H1 (cell line): ENCODE measurements around the gene ACVRL1. TPM values are rescaled to one million over a fixed set of nuclear protein-coding genes. Genes with fewer than 3 reads are reported as not detected.
A peak's percentile ranks its signal among the peaks of the same experiment; 100 is the strongest.

Experiments
- CTCF ChIA-PET: fragments of 300-600 bp; sonication (Branson Sonifier 250); formaldehyde crosslinking; loops from one replicate; lab custom pipeline; 2021; ENCODE audit not compliant: partially characterized antibody; lab: Charles Lee
- POLR2A ChIA-PET: fragments of 300-600 bp; sonication (Branson Sonifier 250); formaldehyde crosslinking; loops from one replicate; lab custom pipeline; 2021; ENCODE audit warnings: inconsistent platforms; ENCODE audit not compliant: partially characterized antibody; lab: Charles Lee
- DNase-seq, 2 experiments: peaks; one replicate each; pipeline versions ENCODE4 v3.0.0 to v3.0.0-alpha.2; 2010 to 2022; ENCODE audit warnings: low spot score in 2 of 2, low read depth in 1 of 2, mixed read lengths in 1 of 2
- FAIRE-seq: peaks from 2 replicates; lab custom pipeline; 2011; peaks lifted over from hg19 to GRCh38; lab: Jason Lieb, UNC
- H2AFZ ChIP-seq: 2 replicates; pipeline ENCODE4 v1.8.1; 2012; ENCODE audit warnings: low read length, inconsistent platforms
- H2AK5ac ChIP-seq: 2 replicates; pipeline ENCODE4 v1.6.1; 2013; ENCODE audit warnings: low read depth, low read length
- H2BK120ac ChIP-seq: replicated peaks from 2 replicates; pipeline ENCODE3; 2013; ENCODE audit warnings: low read depth, low read length, inconsistent platforms
- H2BK12ac ChIP-seq: 2 replicates; pipeline ENCODE4 v1.6.1; 2013; ENCODE audit warnings: low read depth, low read length
- H2BK15ac ChIP-seq: 2 replicates; pipeline ENCODE4 v1.6.1; 2013; ENCODE audit warnings: low read length
- H2BK20ac ChIP-seq: 2 replicates; pipeline ENCODE4 v1.6.1; 2013; ENCODE audit warnings: low read length
- H2BK5ac ChIP-seq: 2 replicates; pipeline ENCODE4 v1.6.1; 2013; ENCODE audit warnings: low read depth, low read length
- H3K14ac ChIP-seq: 2 replicates; pipeline ENCODE4 v1.6.1; 2013; ENCODE audit warnings: inconsistent platforms; ENCODE audit not compliant: insufficient read length
- H3K18ac ChIP-seq: 2 replicates; pipeline ENCODE4 v1.6.1; 2013; ENCODE audit warnings: low read length; ENCODE audit errors: extremely low read depth
- H3K23ac ChIP-seq: 2 replicates; pipeline ENCODE4 v1.6.1; 2013; ENCODE audit warnings: inconsistent platforms; ENCODE audit not compliant: insufficient read length
- H3K23me2 ChIP-seq: 2 replicates; pipeline ENCODE4 v1.6.1; 2013; ENCODE audit warnings: low read depth, low read length
- H3K27ac ChIP-seq: 2 replicates; pipeline ENCODE4 v1.6.1; 2011; ENCODE audit warnings: low read depth, low read length, inconsistent platforms
- H3K27me3 ChIP-seq, 4 experiments: replicated peaks in 1 of 4; 1 replicate in 1 of 4; 2 replicates in 3 of 4; pipeline versions ENCODE4 v1.6.1 to v1.8.1; 2011 to 2013; ENCODE audit warnings: low read length in 3 of 4, mild to moderate bottlenecking in 3 of 4, inconsistent platforms in 2 of 4, mixed read lengths in 2 of 4, moderate library complexity in 1 of 4; ENCODE audit not compliant: control insufficient read depth in 3 of 4, insufficient read depth in 3 of 4; ENCODE audit errors: extremely low read depth in 1 of 4
- H3K36me3 ChIP-seq, 4 experiments: 2 replicates each; pipeline versions ENCODE4 v1.6.1 to v1.8.1; 2011 to 2013; ENCODE audit warnings: mild to moderate bottlenecking in 4 of 4, low read length in 3 of 4, moderate library complexity in 2 of 4, control low read depth in 1 of 4, inconsistent platforms in 1 of 4; ENCODE audit not compliant: insufficient read depth in 4 of 4, control insufficient read depth in 2 of 4
- H3K4ac ChIP-seq: replicated peaks from 2 replicates; pipeline ENCODE3; 2013; ENCODE audit warnings: low read length, low read depth, mixed read lengths, inconsistent platforms; ENCODE audit not compliant: insufficient read length
- H3K4me1 ChIP-seq, 4 experiments: replicated peaks in 1 of 4; 1 replicate in 1 of 4; 2 replicates in 3 of 4; pipeline versions ENCODE4 v1.6.1 to v1.8.1; 2011 to 2013; ENCODE audit warnings: low read length in 3 of 4, inconsistent platforms in 2 of 4, mixed read lengths in 1 of 4; ENCODE audit not compliant: insufficient read depth in 4 of 4, control insufficient read depth in 3 of 4
- H3K4me2 ChIP-seq, 2 experiments: 2 replicates each; pipeline versions ENCODE4 v1.6.1 to v1.8.1; 2011 to 2013; ENCODE audit warnings: low read depth in 2 of 2, low read length in 2 of 2, control low read depth in 1 of 2, inconsistent platforms in 1 of 2, mild to moderate bottlenecking in 1 of 2; ENCODE audit not compliant: insufficient read depth in 1 of 2
- H3K4me3 ChIP-seq, 4 experiments: fragments of 200-600, 300-600 bp in 1 of 4; sonication (generic), shearing (Covaris generic), sonication (Bioruptor Twin) in 1 of 4; 2 replicates each; pipeline versions ENCODE4 v1.5.1 to v1.8.1; 2011 to 2016; ENCODE audit warnings: low read length in 4 of 4, low read depth in 3 of 4, control low read depth in 2 of 4, inconsistent platforms in 2 of 4, mild to moderate bottlenecking in 2 of 4, mixed read lengths in 1 of 4, moderate library complexity in 1 of 4; ENCODE audit not compliant: insufficient read depth in 2 of 4; ENCODE audit errors: extremely low read depth in 1 of 4
- H3K56ac ChIP-seq: replicated peaks from 2 replicates; pipeline ENCODE3; 2013; ENCODE audit warnings: low read depth, mild to moderate bottlenecking, mixed read lengths, low read length, inconsistent platforms; ENCODE audit not compliant: insufficient read length
- H3K79me1 ChIP-seq: 2 replicates; pipeline ENCODE4 v1.6.1; 2013; ENCODE audit warnings: low read depth, low read length, control low read depth
- H3K79me2 ChIP-seq, 2 experiments: 2 replicates each; pipeline versions ENCODE4 v1.6.1 to v1.8.1; 2012 to 2013; ENCODE audit warnings: low read length in 2 of 2, mild to moderate bottlenecking in 2 of 2, inconsistent platforms in 1 of 2; ENCODE audit not compliant: insufficient read depth in 2 of 2, control insufficient read depth in 1 of 2
- H3K9ac ChIP-seq, 4 experiments: replicated peaks in 1 of 4; 1 replicate in 1 of 4; 2 replicates in 3 of 4; pipeline versions ENCODE4 v1.6.1 to v1.8.1; 2011 to 2013; ENCODE audit warnings: low read depth in 3 of 4, low read length in 3 of 4, control low read depth in 2 of 4, mild to moderate bottlenecking in 2 of 4, moderate library complexity in 2 of 4, inconsistent platforms in 1 of 4; ENCODE audit errors: extremely low read depth in 1 of 4
- H3K9me3 ChIP-seq, 2 experiments: 2 replicates each; pipeline versions ENCODE4 v1.6.1 to v1.8.1; 2012 to 2013; ENCODE audit warnings: mild to moderate bottlenecking in 2 of 2, moderate library complexity in 2 of 2, control low read depth in 1 of 2, inconsistent platforms in 1 of 2, low read depth in 1 of 2, low read length in 1 of 2, mixed read lengths in 1 of 2; ENCODE audit not compliant: insufficient read depth in 2 of 2
- H4K20me1 ChIP-seq, 2 experiments: replicated peaks in 1 of 2; 2 replicates each; pipeline versions ENCODE3 to v1.8.1; 2011 to 2013; ENCODE audit warnings: inconsistent platforms in 2 of 2, low read length in 2 of 2, mild to moderate bottlenecking in 1 of 2; ENCODE audit not compliant: insufficient read depth in 2 of 2, control insufficient read depth in 1 of 2
- H4K5ac ChIP-seq: 2 replicates; pipeline ENCODE4 v1.6.1; 2013; ENCODE audit warnings: low read length, low read depth, mixed read lengths, inconsistent platforms; ENCODE audit not compliant: insufficient read length
- H4K8ac ChIP-seq: 2 replicates; pipeline ENCODE4 v1.8.0; 2013; ENCODE audit warnings: mild to moderate bottlenecking, moderate library complexity, low read length, inconsistent platforms; ENCODE audit not compliant: insufficient read depth; ENCODE audit errors: extremely low read depth
- H4K91ac ChIP-seq: replicated peaks from 2 replicates; pipeline ENCODE3; 2013; ENCODE audit warnings: low read length, mixed read lengths, inconsistent platforms; ENCODE audit not compliant: insufficient read length
- GTF2F1 ChIP-seq: IDR thresholded peaks from 2 replicates; pipeline ENCODE4 v1.6.1; 2012; ENCODE audit warnings: low read depth, low read length, improper control_type of control experiment, borderline replicate concordance
- HDAC2 ChIP-seq, 2 experiments: fragments of 300-600 bp in 1 of 2; sonication (generic) in 1 of 2; IDR thresholded peaks; 2 replicates each; pipeline ENCODE4 v1.6.1; 2011 to 2012; ENCODE audit warnings: low read depth in 2 of 2, low read length in 2 of 2, mild to moderate bottlenecking in 2 of 2, moderate library complexity in 2 of 2, borderline replicate concordance in 1 of 2, inconsistent platforms in 1 of 2
- MAFK ChIP-seq: IDR thresholded peaks from 2 replicates; pipeline ENCODE4 v1.6.1; 2012; ENCODE audit warnings: low read depth, mild to moderate bottlenecking, improper control_type of control experiment, low read length
- RAD21 ChIP-seq, 2 experiments: IDR thresholded peaks in 1 of 2; conservative IDR thresholded peaks in 1 of 2; 2 replicates each; pipeline ENCODE4 v1.6.1; 2011; ENCODE audit warnings: low read depth in 2 of 2, low read length in 2 of 2, improper control_type of control experiment in 1 of 2, inconsistent platforms in 1 of 2, mild to moderate bottlenecking in 1 of 2, moderate library complexity in 1 of 2
- YY1 ChIP-seq: IDR thresholded peaks from 2 replicates; pipeline ENCODE4 v1.6.1; 2011; ENCODE audit warnings: low read depth, mild to moderate bottlenecking, low read length
- WGBS, 2 experiments: shearing (Covaris generic) in 1 of 2; methylation state at CpG; one replicate each; pipeline versions ENCODE4 v1.1.6 to v1.1.7; 2013 to 2015; ENCODE audit warnings: low lambda C conversion rate in 2 of 2, mixed read lengths in 2 of 2, inconsistent platforms in 1 of 2, low coverage in 1 of 2, missing lambda C conversion rate in 1 of 2; ENCODE audit not compliant: insufficient replicate concordance in 2 of 2, insufficient coverage in 1 of 2, insufficient read length in 1 of 2; ENCODE audit errors: extremely low coverage in 1 of 2, missing lambda C conversion rate in 1 of 2; 5-methylcytosine and 5-hydroxymethylcytosine counted together
- polyA plus RNA-seq, 7 experiments: library from polyadenylated mRNA; depleted of rRNA in 3 of 7; stranded (reverse) in 5 of 7; unstranded in 2 of 7; fragments of >200 nt in 5 of 7; fragments of 200-250 nt in 2 of 7; gene quantifications; 1 replicate in 5 of 7; 2 replicates in 1 of 7; 4 replicates in 1 of 7; pipeline versions ENCODE4 v1.2.1 to v1.2.3, GENCODE V29; 2011 to 2013; ENCODE audit warnings: missing spikeins in 2 of 7, mixed read lengths in 2 of 7
- total RNA-seq: library from RNA; stranded (reverse); fragmentation: NEBNext Ultra II Directional; extraction: Animal tissue kit (Norgen Biotek cat#: 25700); gene quantifications from 2 replicates; pipeline ENCODE4 v1.2.1, GENCODE V29; 2021
- TF ChIP-seq, protein P1 (sequence below), 3 experiments: IDR thresholded peaks; 1 replicate in 2 of 3; 2 replicates in 1 of 3; pipeline versions ENCODE4 v1.5.1 to v1.6.1; 2011; ENCODE audit warnings: low read length in 3 of 3, mild to moderate bottlenecking in 3 of 3, inconsistent platforms in 2 of 3, low read depth in 1 of 3, moderate library complexity in 1 of 3; ENCODE audit not compliant: insufficient read depth in 1 of 3; ENCODE audit errors: control extremely low read depth in 1 of 3

ACVRL1 gene
- total and polyA plus RNA-seq, 2 of the 8 experiments (the other 6 are each of a cell fraction or from before 2014, with no cell fraction given): 0.09 to 0.35 TPM

DNA sequence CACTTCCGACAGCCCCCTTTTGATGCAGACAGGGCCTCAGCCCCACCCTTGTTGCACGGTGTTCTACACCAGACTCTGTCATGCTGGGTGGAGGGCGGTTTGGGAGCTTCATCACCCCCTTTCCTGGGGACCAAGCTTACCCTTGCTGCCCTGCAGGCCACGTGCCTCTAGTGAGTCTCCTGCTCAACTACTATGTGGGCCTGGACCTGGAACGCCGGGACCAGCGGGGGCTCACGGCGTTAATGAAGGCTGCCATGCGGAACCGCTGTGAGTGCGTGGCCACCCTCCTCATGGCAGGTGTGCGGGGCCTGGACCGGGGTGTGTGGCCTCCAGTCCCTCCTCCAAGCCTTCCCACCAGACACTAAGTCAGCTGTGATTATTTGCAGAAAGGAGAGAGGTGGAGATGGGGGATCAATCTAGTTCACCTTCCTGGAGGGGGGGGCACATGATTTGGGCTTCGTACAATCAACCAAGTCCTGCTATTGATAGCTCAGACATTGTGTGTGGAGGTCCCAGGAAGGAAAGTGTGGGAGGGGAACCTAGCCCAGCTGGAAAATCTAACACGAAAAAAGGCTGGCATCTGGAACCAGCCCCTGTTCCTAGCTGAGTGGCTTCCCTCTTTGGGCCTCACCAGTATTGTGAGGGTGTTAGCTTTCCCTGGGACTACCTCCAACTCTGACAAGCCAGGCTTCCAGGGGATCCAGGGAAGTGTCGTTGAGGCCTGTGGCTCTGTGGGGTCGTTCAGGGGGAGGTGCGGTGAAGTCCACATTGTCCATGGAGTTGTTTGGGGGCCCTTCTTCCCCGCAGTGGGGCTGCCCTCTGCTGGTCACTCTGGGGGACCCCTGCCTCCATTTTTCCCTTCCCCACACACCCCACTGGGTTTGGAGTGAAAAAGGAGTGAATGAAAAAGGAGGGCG is 17.8 kb upstream of the ACVRL1 start:
- H3K36me3 ChIP-seq: no peaks in the 10 kb centered on the region; a peak in 1 of 8 replicates
- H3K9me3 ChIP-seq: no peaks in the 10 kb centered on the region
- 86% methylated on average over 20 of the region's 21 CpGs; no CpG with 5 or more reads in 1 of the 2 experiments for WGBS, 2 experiments
- no peaks in the 10 kb centered on the region for H3K23me2 ChIP-seq
- peak overlapping the region; percentile 4 for H4K91ac ChIP-seq
- no peak overlapping the region for H3K14ac ChIP-seq
- no peak overlapping the region for H2BK120ac ChIP-seq
- CTCF ChIA-PET: interaction anchor here (0.6 to 9.1 kb wide), 41 partner anchors 9 to 467 kb away, joined by 3 to 120 read pairs (median 4); partner anchors contain the start of gene ACVRL1
- no peak overlapping the region for H3K9ac ChIP-seq
- H3K27me3 ChIP-seq: peaks cover 0 to 10% (median 6%) of the 10 kb centered on the region in 4 experiments; a peak in 3 of 7 replicates
- H3K23ac ChIP-seq: no peak overlapping the region
- no peak overlapping the region for H3K4me2 ChIP-seq
- H2BK5ac ChIP-seq: 0 out of 2 replicates have a peak overlapping the region, but pooled peaks have one; percentile 25
- peaks cover 0 to 12% (median 5%) of the 10 kb centered on the region in 4 experiments; a peak in 6 of 7 replicates for H3K4me1 ChIP-seq
- peak overlapping the region; percentile 77; the same call in 1 of the 2 replicates for H2BK12ac ChIP-seq
- no peak overlapping the region for H4K5ac ChIP-seq
- no peak for FAIRE-seq
- no peak overlapping the region; the same call in 1 of the 2 replicates for H4K8ac ChIP-seq
- no peak overlapping the region for H3K56ac ChIP-seq
- 0 out of 2 replicates have a peak overlapping the region, but pooled peaks have one; percentile 76 for H2BK20ac ChIP-seq
- DNase-seq: peak in 1 of 2 experiments; percentile 72
- H2AK5ac ChIP-seq: 0 out of 2 replicates have a peak overlapping the region, but pooled peaks have one; percentile 45
- no peak overlapping the region for H3K4me3 ChIP-seq
- peak overlapping the region; percentile 38; the same call in 1 of the 2 replicates for H3K18ac ChIP-seq
- no peaks in the 10 kb centered on the region for H4K20me1 ChIP-seq
- no peaks in the 10 kb centered on the region for H3K79me2 ChIP-seq
- no peak overlapping the region for H3K27ac ChIP-seq
- POLR2A ChIA-PET: interaction anchor here (1.4 to 1.7 kb wide), 2 partner anchors 69 to 193 kb away, joined by 3 to 4 read pairs; no protein-coding TSS in a partner anchor
- H2BK15ac ChIP-seq: peak overlapping the region; percentile 36; the same call in 1 of the 2 replicates
- H2AFZ ChIP-seq: peak overlapping the region; percentile 23; the same call in 1 of the 2 replicates
- H3K79me1 ChIP-seq: no peaks in the 10 kb centered on the region
- H3K4ac ChIP-seq: no peak overlapping the region
- TF ChIP-seq GTF2F1: no peak
- TF ChIP-seq, protein P1, sequence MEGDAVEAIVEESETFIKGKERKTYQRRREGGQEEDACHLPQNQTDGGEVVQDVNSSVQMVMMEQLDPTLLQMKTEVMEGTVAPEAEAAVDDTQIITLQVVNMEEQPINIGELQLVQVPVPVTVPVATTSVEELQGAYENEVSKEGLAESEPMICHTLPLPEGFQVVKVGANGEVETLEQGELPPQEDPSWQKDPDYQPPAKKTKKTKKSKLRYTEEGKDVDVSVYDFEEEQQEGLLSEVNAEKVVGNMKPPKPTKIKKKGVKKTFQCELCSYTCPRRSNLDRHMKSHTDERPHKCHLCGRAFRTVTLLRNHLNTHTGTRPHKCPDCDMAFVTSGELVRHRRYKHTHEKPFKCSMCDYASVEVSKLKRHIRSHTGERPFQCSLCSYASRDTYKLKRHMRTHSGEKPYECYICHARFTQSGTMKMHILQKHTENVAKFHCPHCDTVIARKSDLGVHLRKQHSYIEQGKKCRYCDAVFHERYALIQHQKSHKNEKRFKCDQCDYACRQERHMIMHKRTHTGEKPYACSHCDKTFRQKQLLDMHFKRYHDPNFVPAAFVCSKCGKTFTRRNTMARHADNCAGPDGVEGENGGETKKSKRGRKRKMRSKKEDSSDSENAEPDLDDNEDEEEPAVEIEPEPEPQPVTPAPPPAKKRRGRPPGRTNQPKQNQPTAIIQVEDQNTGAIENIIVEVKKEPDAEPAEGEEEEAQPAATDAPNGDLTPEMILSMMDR (IDR thresholded peaks at IDR 0.05; ENCODE audit: control extremely low read depth in 1 of 3, insufficient read depth in 1 of 3, low read depth in 1 of 3, low read length in 3 of 3): peak; percentile 53 to 55 (median 54)
- TF ChIP-seq HDAC2 (IDR thresholded peaks at IDR 0.05; ENCODE audit: borderline replicate concordance in 1 of 2, low read depth in 2 of 2, low read length in 2 of 2): 0 out of 4 replicates have a peak, but pooled peaks of 1 of the 2 experiments have one; percentile 64
- TF ChIP-seq MAFK: no peak
- TF ChIP-seq YY1: peak; percentile 68; the same call in 1 of the 2 replicates
- peak; percentile 47 to 58 for TF ChIP-seq RAD21 (IDR thresholded peaks at IDR 0.05 in 1 of 2, conservative IDR thresholded peaks at IDR 0.05 in 1 of 2; ENCODE audit: low read depth in 2 of 2, low read length in 2 of 2)
